H9 (cell line): Measurements from ENCODE around the gene IL17F. TPM values are rescaled to one million over a fixed set of nuclear protein-coding genes. Genes with fewer than 3 reads are reported as not detected.

Experiments
- DNase-seq: peaks from one replicate; pipeline ENCODE4 v3.0.0-alpha.2; 2017
- H2AFZ ChIP-seq: one replicate; pipeline ENCODE4 v1.6.1; 2013; ENCODE audit warnings: mild to moderate bottlenecking, low read length, control low read depth, moderate library complexity
- H2AK5ac ChIP-seq: 2 replicates; pipeline ENCODE4 v1.6.1; 2013; ENCODE audit warnings: low read length, control low read depth, mixed read lengths; ENCODE audit not compliant: insufficient read length
- H2BK120ac ChIP-seq: one replicate; pipeline ENCODE4 v1.6.1; 2013; ENCODE audit warnings: low read depth, mild to moderate bottlenecking, low read length, control low read depth, inconsistent platforms; ENCODE audit not compliant: poor library complexity, severe bottlenecking
- H2BK12ac ChIP-seq: 2 replicates; pipeline ENCODE4 v1.6.1; 2013; ENCODE audit warnings: low read length, control low read depth, mixed read lengths, low read depth; ENCODE audit not compliant: insufficient read length
- H2BK15ac ChIP-seq: 2 replicates; pipeline ENCODE4 v1.6.1; 2013; ENCODE audit warnings: low read depth, low read length, control low read depth
- H2BK20ac ChIP-seq: one replicate; pipeline ENCODE4 v1.6.1; 2013; ENCODE audit warnings: low read depth, mild to moderate bottlenecking, low read length, control low read depth, inconsistent platforms; ENCODE audit not compliant: poor library complexity, severe bottlenecking
- H2BK5ac ChIP-seq: 2 replicates; pipeline ENCODE4 v1.6.1; 2013; ENCODE audit warnings: low read length, control low read depth, mixed read lengths; ENCODE audit not compliant: insufficient read length
- H3K14ac ChIP-seq: 2 replicates; pipeline ENCODE4 v1.6.1; 2013; ENCODE audit warnings: low read length, control low read depth; ENCODE audit not compliant: insufficient read depth
- H3K18ac ChIP-seq: 2 replicates; pipeline ENCODE4 v1.6.1; 2013; ENCODE audit warnings: low read depth, mild to moderate bottlenecking, mixed read lengths, low read length, control low read depth; ENCODE audit not compliant: insufficient read length
- H3K23ac ChIP-seq: 2 replicates; pipeline ENCODE4 v1.6.1; 2013; ENCODE audit warnings: low read length, control low read depth, mixed read lengths, low read depth; ENCODE audit not compliant: insufficient read length
- H3K23me2 ChIP-seq: 2 replicates; pipeline ENCODE4 v1.6.1; 2013; ENCODE audit warnings: low read depth, mild to moderate bottlenecking, mixed read lengths, low read length, control low read depth; ENCODE audit not compliant: insufficient read length, poor library complexity, severe bottlenecking
- H3K27ac ChIP-seq: 2 replicates; pipeline ENCODE4 v1.5.1; 2013; ENCODE audit warnings: low read length, control low read depth, mixed read lengths, low read depth; ENCODE audit not compliant: insufficient read length
- H3K27me3 ChIP-seq: 2 replicates; pipeline ENCODE4 v1.6.1; 2013; ENCODE audit warnings: low read length, control low read depth, inconsistent platforms; ENCODE audit not compliant: insufficient read depth
- H3K4ac ChIP-seq: 2 replicates; pipeline ENCODE4 v1.6.1; 2013; ENCODE audit warnings: low read depth, mild to moderate bottlenecking, control low read depth, inconsistent platforms, low read length, moderate library complexity
- H3K4me1 ChIP-seq: 2 replicates; pipeline ENCODE4 v1.6.1; 2013; ENCODE audit warnings: low read length, control low read depth, inconsistent platforms; ENCODE audit not compliant: insufficient read depth
- H3K4me2 ChIP-seq: 2 replicates; pipeline ENCODE4 v1.6.1; 2013; ENCODE audit warnings: low read length, control low read depth, mixed read lengths; ENCODE audit not compliant: insufficient read length, insufficient read depth
- H3K56ac ChIP-seq: 2 replicates; pipeline ENCODE4 v1.6.1; 2013; ENCODE audit warnings: low read depth, mild to moderate bottlenecking, mixed read lengths, low read length, control low read depth; ENCODE audit not compliant: insufficient read length
- H3K79me1 ChIP-seq: 2 replicates; pipeline ENCODE4 v1.6.1; 2013; ENCODE audit warnings: low read depth, mild to moderate bottlenecking, moderate library complexity, low read length, control low read depth, inconsistent platforms; ENCODE audit not compliant: insufficient read depth, poor library complexity, severe bottlenecking
- H3K79me2 ChIP-seq: 2 replicates; pipeline ENCODE4 v1.6.1; 2013; ENCODE audit warnings: low read length, control low read depth, inconsistent platforms; ENCODE audit not compliant: insufficient read depth
- H3K9ac ChIP-seq: 2 replicates; pipeline ENCODE4 v1.6.1; 2013; ENCODE audit warnings: low read length, control low read depth, mixed read lengths; ENCODE audit not compliant: insufficient read length; ENCODE audit errors: extremely low read depth
- H3K9me3 ChIP-seq: one replicate; pipeline ENCODE4 v1.6.1; 2013; ENCODE audit warnings: low read depth, low read length, inconsistent platforms; ENCODE audit not compliant: control insufficient read depth
- H3T11ph ChIP-seq: one replicate; pipeline ENCODE4 v1.6.1; 2013; ENCODE audit warnings: mild to moderate bottlenecking, low read length, control low read depth, inconsistent platforms
- H4K20me1 ChIP-seq: one replicate; pipeline ENCODE4 v1.6.1; 2013; ENCODE audit not compliant: control insufficient read depth, insufficient read length, insufficient read depth
- H4K5ac ChIP-seq: 2 replicates; pipeline ENCODE4 v1.6.1; 2013; ENCODE audit warnings: low read depth, mild to moderate bottlenecking, mixed read lengths, low read length, control low read depth; ENCODE audit not compliant: insufficient read length
- H4K8ac ChIP-seq: replicated peaks from 2 replicates; pipeline ENCODE4 v1.6.1; 2013; ENCODE audit warnings: low read length, control low read depth, mixed read lengths, low read depth; ENCODE audit not compliant: insufficient read length
- H4K91ac ChIP-seq: 2 replicates; pipeline ENCODE4 v1.6.1; 2013; ENCODE audit warnings: low read depth, mild to moderate bottlenecking, moderate library complexity, mixed read lengths, low read length, control low read depth; ENCODE audit not compliant: insufficient read length
- H3K27ac Mint-ChIP-seq, 3 experiments: 2 replicates in 2 of 3; 3 replicates in 1 of 3; pipeline ENCODE4 v1.8.0; 2020 to 2021; ENCODE audit warnings: mixed read lengths in 3 of 3, mild to moderate bottlenecking in 1 of 3, moderate library complexity in 1 of 3
- H3K27me3 Mint-ChIP-seq: 2 replicates; pipeline ENCODE4 v1.8.0; 2021; ENCODE audit warnings: low read depth, mild to moderate bottlenecking, moderate library complexity, mixed read lengths
- H3K36me3 Mint-ChIP-seq, 3 experiments: 2 replicates in 2 of 3; 3 replicates in 1 of 3; pipeline ENCODE4 v1.8.0; 2020 to 2021; ENCODE audit warnings: low read depth in 3 of 3, mixed read lengths in 3 of 3; ENCODE audit not compliant: insufficient read depth in 1 of 3
- H3K4me1 Mint-ChIP-seq, 2 experiments: 2 replicates each; pipeline ENCODE4 v1.8.0; 2020; ENCODE audit warnings: mixed read lengths in 2 of 2
- H3K4me3 Mint-ChIP-seq, 2 experiments: 2 replicates in 1 of 2; 3 replicates in 1 of 2; pipeline ENCODE4 v1.8.0; 2020 to 2021; ENCODE audit warnings: mild to moderate bottlenecking in 2 of 2, mixed read lengths in 2 of 2, moderate library complexity in 1 of 2
- H3K9me3 Mint-ChIP-seq, 2 experiments: 2 replicates in 1 of 2; 3 replicates in 1 of 2; pipeline ENCODE4 v1.8.0; 2020; ENCODE audit warnings: mild to moderate bottlenecking in 2 of 2, mixed read lengths in 2 of 2, moderate library complexity in 1 of 2
- WGBS: extraction: QIAGEN DNeasy Blood & Tissue Kit; methylation state at CpG from one replicate; pipeline ENCODE4 v1.1.7; 2013; ENCODE audit warnings: missing lambda C conversion rate, low lambda C conversion rate, mixed read lengths; ENCODE audit not compliant: insufficient read length; ENCODE audit errors: extremely low coverage; 5-methylcytosine and 5-hydroxymethylcytosine counted together
- total RNA-seq: library from RNA; stranded (reverse); gene quantifications from 2 replicates; pipeline ENCODE4 v1.2.1, GENCODE V29; 2021
- TF ChIP-seq, protein P1 (sequence below): fragments of 200-600 bp; sonication (generic); conservative IDR thresholded peaks from 3 replicates; pipeline ENCODE4 v1.8.0; 2021; ENCODE audit warnings: antibody characterized with exemption, mild to moderate bottlenecking

Gene IL17F
- total RNA-seq, 1 experiment from 2014 or later = not detected

DNA sequence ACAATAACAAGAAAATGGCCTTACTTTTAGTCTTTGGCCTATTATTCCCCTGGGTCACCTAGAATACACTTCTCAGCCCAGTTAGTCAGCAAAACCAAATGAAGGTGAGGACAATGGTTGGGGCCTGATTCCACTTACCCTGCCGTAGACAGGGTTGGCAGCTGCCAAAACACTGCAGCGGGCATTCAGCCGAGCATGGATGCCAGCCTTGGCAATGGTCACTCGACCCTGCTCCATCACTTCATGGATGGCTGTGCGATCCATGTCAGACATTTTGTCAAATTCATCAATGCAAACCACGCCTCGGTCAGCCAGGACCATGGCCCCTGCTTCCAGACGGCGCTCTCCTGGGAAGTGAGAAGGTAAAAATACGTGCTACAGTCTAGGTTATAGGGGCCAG, 31.8 kb upstream of the IL17F start:
- Histone ChIP-seq H2BK120ac (no peak overlapping the region), H4K5ac (no peak overlapping the region), H2BK15ac (no peak overlapping the region), H3K14ac (no peak overlapping the region), H3K4me1 (no peaks in the 10 kb centered on the region), H2AK5ac (no peak overlapping the region), H2AFZ (no peak overlapping the region), H2BK12ac (no peak overlapping the region), H3K4ac (no peak overlapping the region), H4K20me1 (no peaks in the 10 kb centered on the region), H3K56ac (no peak overlapping the region), H3K23me2 (no peaks in the 10 kb centered on the region), H3K27ac (no peak overlapping the region), H3K23ac (no peak overlapping the region), H4K91ac (no peak overlapping the region), H3K79me2 (no peaks in the 10 kb centered on the region), H3K18ac (no peak overlapping the region), H3K27me3 (no peaks in the 10 kb centered on the region), H3K4me2 (no peak overlapping the region), H3K9me3 (no peaks in the 10 kb centered on the region), H3K9ac (no peak overlapping the region), H2BK20ac (no peak overlapping the region), H2BK5ac (no peak overlapping the region), H3K79me1 (peaks cover 6% of the 10 kb centered on the region), H4K8ac (no peak overlapping the region), H3T11ph (no peak overlapping the region)
- 0 out of 4 replicates have a peak, but pooled peaks cover 0 to 4% of the 10 kb centered on the region in 2 experiments for H3K4me1 Mint-ChIP-seq
- H3K4me3 Mint-ChIP-seq = no peak overlapping the region
- no peaks in the 10 kb centered on the region for H3K9me3 Mint-ChIP-seq
- H3K27ac Mint-ChIP-seq = 0 out of 7 replicates have a peak overlapping the region, but pooled peaks of 1 of the 3 experiments have one; percentile 28
- TF ChIP-seq, protein P1, sequence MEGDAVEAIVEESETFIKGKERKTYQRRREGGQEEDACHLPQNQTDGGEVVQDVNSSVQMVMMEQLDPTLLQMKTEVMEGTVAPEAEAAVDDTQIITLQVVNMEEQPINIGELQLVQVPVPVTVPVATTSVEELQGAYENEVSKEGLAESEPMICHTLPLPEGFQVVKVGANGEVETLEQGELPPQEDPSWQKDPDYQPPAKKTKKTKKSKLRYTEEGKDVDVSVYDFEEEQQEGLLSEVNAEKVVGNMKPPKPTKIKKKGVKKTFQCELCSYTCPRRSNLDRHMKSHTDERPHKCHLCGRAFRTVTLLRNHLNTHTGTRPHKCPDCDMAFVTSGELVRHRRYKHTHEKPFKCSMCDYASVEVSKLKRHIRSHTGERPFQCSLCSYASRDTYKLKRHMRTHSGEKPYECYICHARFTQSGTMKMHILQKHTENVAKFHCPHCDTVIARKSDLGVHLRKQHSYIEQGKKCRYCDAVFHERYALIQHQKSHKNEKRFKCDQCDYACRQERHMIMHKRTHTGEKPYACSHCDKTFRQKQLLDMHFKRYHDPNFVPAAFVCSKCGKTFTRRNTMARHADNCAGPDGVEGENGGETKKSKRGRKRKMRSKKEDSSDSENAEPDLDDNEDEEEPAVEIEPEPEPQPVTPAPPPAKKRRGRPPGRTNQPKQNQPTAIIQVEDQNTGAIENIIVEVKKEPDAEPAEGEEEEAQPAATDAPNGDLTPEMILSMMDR = no peak
- no peak for DNase-seq
- H3K36me3 Mint-ChIP-seq = peaks cover 70 to 95% (median 95%) of the 10 kb centered on the region in 3 experiments
- no peaks in the 10 kb centered on the region for H3K27me3 Mint-ChIP-seq
- WGBS = no CpG with 5 or more reads among the region's 10 CpGs
